Neural progenitor cell (in vitro differentiated cells): ENCODE measurements around the gene NELL2.

ENCODE experiments used
- EZH2 ChIP-seq: fragments of 200-600 bp; sonication (generic); IDR thresholded peaks from 2 replicates; pipeline ENCODE4 v1.6.1; 2017; ENCODE audit warnings: antibody characterized with exemption, mild to moderate bottlenecking, moderate library complexity
- EZH2phosphoT487 ChIP-seq: fragments of 200-600 bp; sonication (generic); IDR thresholded peaks from 2 replicates; pipeline ENCODE4 v1.6.1; 2017; ENCODE audit warnings: antibody characterized with exemption

- TF ChIP-seq EZH2phosphoT487, result no peak
- TF ChIP-seq EZH2, result no peak
Observed at GRCh38 chr12:44847403-44847802, 28.7 kb downstream of the NELL2 start.
